D721Med (cell line): ENCODE data around the gene ANKRD1.

ENCODE experiments used
- DNase-seq: peaks from one replicate; pipeline ENCODE4 v3.0.0; 2011; ENCODE audit warnings: low spot score; ENCODE audit not compliant: insufficient read length
- FAIRE-seq: peaks from 2 replicates; lab custom pipeline; 2011; peaks lifted over from hg19 to GRCh38; lab: Jason Lieb, UNC
- TF ChIP-seq, protein P1 (sequence below): IDR thresholded peaks from 2 replicates; pipeline ENCODE4 v1.5.1; 2012; ENCODE audit warnings: mild to moderate bottlenecking, control low read depth; ENCODE audit not compliant: insufficient read depth; ENCODE audit errors: missing control alignments

The ANKRD1 gene

DNA sequence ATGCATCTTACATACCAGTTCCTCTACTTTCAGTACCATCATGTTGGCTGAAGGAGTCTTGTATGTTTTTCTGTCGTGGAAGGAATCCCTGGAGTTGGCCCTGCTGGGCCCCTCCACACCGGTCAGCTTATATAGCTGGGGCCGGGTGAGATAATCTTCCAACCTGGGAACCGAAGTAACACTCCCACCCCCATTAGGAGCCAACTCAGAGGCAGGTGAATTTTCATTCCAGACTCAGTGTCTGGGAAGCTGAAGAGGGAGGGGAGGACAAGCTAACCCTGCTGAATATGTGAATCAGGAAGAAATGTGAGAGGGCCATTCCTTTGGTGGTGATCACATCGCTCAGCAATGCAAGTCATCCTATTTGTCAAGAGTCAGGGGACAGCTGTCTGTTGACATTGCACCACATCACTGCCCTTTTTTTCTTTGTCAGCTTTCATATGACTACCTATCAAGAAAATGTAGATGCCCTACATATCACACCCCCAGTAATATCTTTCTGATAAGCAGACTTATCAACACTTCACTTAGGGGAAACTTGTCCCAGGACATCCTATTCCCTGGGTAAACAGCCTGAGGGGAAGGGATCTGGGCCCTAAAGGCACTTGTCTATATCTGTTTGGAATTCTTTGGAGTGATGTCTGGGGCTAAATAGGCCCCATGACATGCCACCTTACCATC, at the start of gene ANKRD1:
Gene ANKRD1, minus strand, starts transcription at position 102 of the 681 bp plus-strand sequence. Its CDS starts 60 bp downstream, at position 42.
- TF ChIP-seq, protein P1, sequence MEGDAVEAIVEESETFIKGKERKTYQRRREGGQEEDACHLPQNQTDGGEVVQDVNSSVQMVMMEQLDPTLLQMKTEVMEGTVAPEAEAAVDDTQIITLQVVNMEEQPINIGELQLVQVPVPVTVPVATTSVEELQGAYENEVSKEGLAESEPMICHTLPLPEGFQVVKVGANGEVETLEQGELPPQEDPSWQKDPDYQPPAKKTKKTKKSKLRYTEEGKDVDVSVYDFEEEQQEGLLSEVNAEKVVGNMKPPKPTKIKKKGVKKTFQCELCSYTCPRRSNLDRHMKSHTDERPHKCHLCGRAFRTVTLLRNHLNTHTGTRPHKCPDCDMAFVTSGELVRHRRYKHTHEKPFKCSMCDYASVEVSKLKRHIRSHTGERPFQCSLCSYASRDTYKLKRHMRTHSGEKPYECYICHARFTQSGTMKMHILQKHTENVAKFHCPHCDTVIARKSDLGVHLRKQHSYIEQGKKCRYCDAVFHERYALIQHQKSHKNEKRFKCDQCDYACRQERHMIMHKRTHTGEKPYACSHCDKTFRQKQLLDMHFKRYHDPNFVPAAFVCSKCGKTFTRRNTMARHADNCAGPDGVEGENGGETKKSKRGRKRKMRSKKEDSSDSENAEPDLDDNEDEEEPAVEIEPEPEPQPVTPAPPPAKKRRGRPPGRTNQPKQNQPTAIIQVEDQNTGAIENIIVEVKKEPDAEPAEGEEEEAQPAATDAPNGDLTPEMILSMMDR: no peak
- DNase-seq (no peak), FAIRE-seq (no peak)

DNA sequence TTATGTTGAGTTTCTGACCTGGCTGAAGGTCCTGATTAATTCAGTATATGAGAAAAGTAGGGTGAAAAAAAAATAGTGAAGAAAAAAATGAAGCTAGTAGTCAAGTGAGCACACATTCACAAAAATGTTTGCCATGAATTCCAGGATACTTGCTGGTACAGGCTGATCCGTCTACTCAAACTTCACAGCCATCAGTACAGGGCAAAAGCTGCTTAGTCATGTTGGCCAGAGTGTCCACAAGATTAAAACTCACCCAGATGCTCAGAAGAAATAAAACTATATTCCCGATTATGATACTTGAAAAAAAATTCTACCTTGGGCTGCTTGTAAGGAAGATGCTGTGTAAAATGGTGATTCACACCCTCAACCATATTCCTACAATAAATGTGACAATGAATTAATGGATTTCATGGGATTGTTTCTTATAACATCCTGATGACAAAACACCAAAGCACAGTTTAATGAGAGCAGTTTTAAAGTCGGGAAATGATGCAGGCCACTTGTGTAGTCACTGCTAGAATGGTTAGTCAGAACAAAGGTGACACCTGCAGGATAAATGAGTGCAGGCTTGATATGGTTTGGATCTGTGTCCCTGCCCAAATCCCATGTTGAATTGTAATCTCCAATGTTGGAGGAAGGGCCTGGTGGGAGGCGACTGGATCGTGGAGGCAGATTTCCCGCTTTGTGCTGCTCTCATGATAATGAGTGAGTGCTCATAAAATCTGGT, 49.2 kb upstream of the ANKRD1 start:
- no peak for FAIRE-seq
- no peak for DNase-seq
- TF ChIP-seq, protein P1: no peak

DNA sequence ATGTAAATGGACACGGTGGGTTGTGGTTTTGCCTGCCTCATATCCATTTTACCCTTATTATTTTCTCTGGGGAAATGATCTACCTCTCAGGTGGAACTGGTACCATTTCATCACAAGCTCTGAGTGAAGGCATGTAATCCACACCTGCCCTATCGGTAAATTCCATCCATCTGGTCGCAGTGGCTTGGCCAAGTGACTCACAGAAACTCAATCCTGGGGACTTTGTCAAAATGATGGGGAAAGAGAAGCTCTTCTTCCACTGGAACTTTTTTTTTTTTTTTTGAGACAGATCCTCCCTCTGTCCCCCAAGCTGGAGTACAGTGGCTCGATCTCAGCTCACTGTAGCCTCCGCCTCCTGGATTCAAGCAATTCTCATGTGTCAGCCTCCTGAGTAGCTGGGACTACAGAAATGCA, 48.2 kb upstream of the ANKRD1 start:
- FAIRE-seq (no peak), DNase-seq (no peak)
- TF ChIP-seq, protein P1: no peak

DNA sequence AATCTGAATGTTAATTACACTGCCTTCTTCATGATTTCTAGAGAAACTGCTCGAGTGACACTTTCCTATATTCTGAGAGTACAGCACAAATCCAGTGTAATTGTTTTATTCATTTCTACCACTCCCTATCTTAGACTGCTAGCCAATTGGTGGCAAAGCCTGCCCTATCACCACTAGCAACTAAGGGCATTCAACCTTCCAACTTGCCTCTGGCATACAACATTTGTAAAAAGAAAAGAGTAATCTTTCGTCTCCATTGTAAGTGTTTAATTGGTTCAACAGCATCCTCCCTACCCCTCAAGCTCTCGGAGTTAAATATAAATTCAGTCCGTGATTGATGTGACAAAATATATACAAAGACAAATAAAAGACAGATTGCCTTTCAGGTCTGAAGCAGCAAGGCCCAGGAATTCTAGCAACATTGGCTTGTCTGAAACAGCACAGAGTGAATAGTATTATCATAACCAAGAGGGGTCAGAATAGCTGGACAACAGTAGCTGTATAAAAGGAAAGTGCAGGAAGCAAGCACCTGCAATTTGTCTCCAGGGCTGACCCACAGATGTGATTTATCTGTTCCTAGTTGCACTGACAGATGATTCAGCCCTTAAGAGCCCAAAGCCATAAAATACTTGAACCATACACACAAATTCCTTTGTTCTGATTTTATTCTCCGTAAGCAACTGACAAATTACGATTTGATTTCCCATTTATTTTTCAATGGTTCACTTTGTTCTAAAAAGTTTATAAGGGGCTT, 47.6 kb upstream of the ANKRD1 start:
- no peak for DNase-seq
- TF ChIP-seq, protein P1: no peak
- no peak for FAIRE-seq

DNA sequence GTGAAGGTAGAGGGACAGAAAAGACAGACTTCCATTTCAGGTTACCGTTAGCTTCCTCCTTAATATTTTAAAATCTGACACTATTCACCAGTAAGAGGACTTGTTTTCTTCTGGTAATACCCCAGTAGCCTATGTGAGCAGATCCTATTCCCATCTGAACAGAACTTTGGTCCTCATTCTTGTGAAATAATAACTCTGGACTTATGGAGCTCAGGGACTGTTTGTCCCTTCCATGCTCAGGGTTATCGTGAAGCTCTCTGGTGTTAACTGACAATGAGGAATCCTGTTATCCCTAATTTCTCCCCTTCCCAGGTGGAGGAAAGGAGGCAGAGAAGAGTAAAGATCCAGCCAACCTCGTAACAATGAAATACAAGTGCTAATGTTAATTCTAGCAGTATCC, 47.0 kb upstream of the ANKRD1 start:
- DNase-seq: no peak
- TF ChIP-seq, protein P1: no peak
- FAIRE-seq: no peak

DNA sequence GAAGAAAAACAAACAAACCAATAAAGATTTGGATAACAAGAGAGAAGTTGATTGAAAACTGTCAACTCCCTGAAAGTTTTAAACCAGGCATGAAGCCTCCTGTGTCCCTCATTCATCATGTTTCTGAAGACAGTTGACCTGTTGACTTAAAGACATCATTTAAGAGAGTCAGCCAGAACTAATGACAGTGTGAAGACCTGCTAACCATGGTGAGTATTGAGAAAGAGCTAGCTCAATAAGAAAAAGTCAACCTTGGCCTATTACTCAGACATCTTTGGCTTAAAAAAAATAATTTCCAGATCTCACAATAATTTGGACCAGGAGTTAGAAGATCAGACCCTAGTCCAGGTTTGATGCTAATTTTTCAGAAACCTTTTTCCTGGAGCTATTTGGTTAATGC, 45.3 kb upstream of the ANKRD1 start:
- FAIRE-seq (no peak), DNase-seq (no peak)
- TF ChIP-seq, protein P1: no peak

DNA sequence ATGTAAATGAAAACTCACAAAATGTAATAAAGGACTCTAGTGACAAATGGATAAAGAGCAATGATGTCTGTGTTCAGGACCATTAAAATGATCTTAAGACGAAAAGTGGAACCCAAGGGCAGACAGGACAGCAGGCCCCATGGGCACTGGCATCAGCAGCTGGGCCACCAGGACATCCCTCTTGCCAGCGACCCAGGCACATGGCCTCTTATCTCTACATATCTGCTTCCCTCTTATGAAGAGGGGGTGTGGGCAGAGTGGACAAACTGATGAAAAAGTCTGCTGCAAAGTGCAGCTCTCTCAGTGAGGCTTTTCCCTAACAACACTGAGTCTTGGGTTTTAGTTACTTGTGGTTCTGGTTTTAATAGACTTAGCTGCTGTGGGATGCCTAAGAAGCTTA, 44.8 kb upstream of the ANKRD1 start:
- DNase-seq (no peak), FAIRE-seq (no peak)
- TF ChIP-seq, protein P1: no peak
